K562 (cell line): Measurements from ENCODE around the gene CD84. TPM values are rescaled to one million over a fixed set of nuclear protein-coding genes. Genes with fewer than 3 reads are reported as not detected.

ENCODE experiments used
- ASH1L ChIP-seq: fragments of 450-650 bp; IDR thresholded peaks from 2 replicates; pipeline ENCODE4 v1.6.1; 2018; ENCODE audit warnings: borderline replicate concordance, mild to moderate bottlenecking, low read depth; ENCODE audit not compliant: partially characterized antibody
- ATF2 ChIP-seq: sonication (generic); formaldehyde crosslinking; IDR thresholded peaks from 2 replicates; pipeline ENCODE4 v1.8.1; 2022; ENCODE audit warnings: missing genetic modification reagents
- CBX5 ChIP-seq: IDR thresholded peaks from 2 replicates; pipeline ENCODE4 v1.6.1; 2014; ENCODE audit warnings: low read depth, borderline replicate concordance
- CBX8 ChIP-seq: fragments of 200-600 bp; sonication (generic); IDR thresholded peaks from 2 replicates; pipeline ENCODE4 v1.6.1; 2012; ENCODE audit warnings: borderline replicate concordance, mixed run types, low read depth, mild to moderate bottlenecking, moderate library complexity, mixed read lengths, low read length, control low read depth, inconsistent platforms; ENCODE audit not compliant: poor library complexity, severe bottlenecking; ENCODE audit errors: extremely low read depth
- GATA2 ChIP-seq: sonication (generic); formaldehyde crosslinking; IDR thresholded peaks from 2 replicates; pipeline ENCODE4 v1.4.0; 2020; ENCODE audit warnings: mild to moderate bottlenecking, missing genetic modification reagents
- HOXB6 ChIP-seq: fragments of 250-450 bp; sonication (Bioruptor Pico); IDR thresholded peaks from 2 replicates; pipeline ENCODE4 v1.5.1; 2022; ENCODE audit warnings: mild to moderate bottlenecking, borderline replicate concordance
- KAT8 ChIP-seq: fragments of 450-650 bp; IDR thresholded peaks from 2 replicates; pipeline ENCODE4 v1.6.1; 2016; ENCODE audit warnings: low read depth, mild to moderate bottlenecking
- KDM1A ChIP-seq, 2 experiments: fragments of 450-650 bp; IDR thresholded peaks; 2 replicates each; pipeline ENCODE4 v1.6.1; 2016; ENCODE audit warnings: mild to moderate bottlenecking in 2 of 2
- KDM2B ChIP-seq: fragments of 250-450 bp; sonication (Bioruptor Pico); IDR thresholded peaks from 2 replicates; pipeline ENCODE4 v1.8.0; 2021; ENCODE audit warnings: mild to moderate bottlenecking, moderate library complexity
- MBD2 ChIP-seq: sonication (generic); IDR thresholded peaks from 2 replicates; pipeline ENCODE4 v1.6.1; 2016; ENCODE audit warnings: low read depth, borderline replicate concordance
- MTF1 ChIP-seq: fragments of 250-450 bp; sonication (Bioruptor Pico); IDR thresholded peaks from 2 replicates; pipeline ENCODE4 v1.9.0; 2021; ENCODE audit warnings: moderate library complexity, mild to moderate bottlenecking, inconsistent platforms, borderline replicate concordance
- NFIX ChIP-seq: fragments of 250-450 bp; sonication (Bioruptor Pico); IDR thresholded peaks from 2 replicates; pipeline ENCODE4 v1.4.0; 2020; ENCODE audit warnings: low read depth, mild to moderate bottlenecking, moderate library complexity
- NFXL1 ChIP-seq: fragments of 450-650 bp; formaldehyde crosslinking; IDR thresholded peaks from 2 replicates; pipeline ENCODE4 v1.4.0; 2021; ENCODE audit warnings: mild to moderate bottlenecking
- NR2F6 ChIP-seq: fragments of 450-650 bp; formaldehyde crosslinking; IDR thresholded peaks from 2 replicates; pipeline ENCODE4 v1.4.0; 2020; ENCODE audit warnings: mild to moderate bottlenecking
- PKNOX1 ChIP-seq: fragments of 450-650 bp; IDR thresholded peaks from 2 replicates; pipeline ENCODE4 v1.6.1; 2016
- PPARD ChIP-seq: fragments of 250-450 bp; sonication (Bioruptor Pico); IDR thresholded peaks from 2 replicates; pipeline ENCODE4 v1.8.0; 2022; ENCODE audit warnings: inconsistent platforms, mild to moderate bottlenecking, moderate library complexity
- TRIM28 ChIP-seq: fragments of 450-650 bp; IDR thresholded peaks from 2 replicates; pipeline ENCODE4 v1.6.1; 2017
- YY1 ChIP-seq, 3 experiments: IDR thresholded peaks; 2 replicates each; pipeline ENCODE4 v1.6.1; 2011; ENCODE audit warnings: low read length in 2 of 3, mild to moderate bottlenecking in 2 of 3, moderate library complexity in 2 of 3, borderline replicate concordance in 1 of 3, control low read depth in 1 of 3, low read depth in 1 of 3; ENCODE audit not compliant: insufficient read depth in 3 of 3, insufficient replicate concordance in 2 of 3, control insufficient read depth in 1 of 3, insufficient read length in 1 of 3; ENCODE audit errors: extremely low read depth in 1 of 3
- ZBTB11 ChIP-seq, 3 experiments: fragments of 200-800 bp in 1 of 3; fragments of 250-450 bp in 1 of 3; fragments of 450-650 bp in 1 of 3; sonication (Bioruptor Pico) in 1 of 3; sonication (Bioruptor generic) in 1 of 3; formaldehyde crosslinking in 1 of 3; IDR thresholded peaks; 2 replicates each; pipeline versions ENCODE4 v1.6.1 to v1.8.0; 2016 to 2022; ENCODE audit warnings: mild to moderate bottlenecking in 2 of 3, missing genetic modification characterization in 2 of 3, missing compliant biosample characterization in 1 of 3, moderate library complexity in 1 of 3
- ZFP30 ChIP-seq: fragments of 250-450 bp; sonication (Bioruptor Pico); IDR thresholded peaks from 2 replicates; pipeline ENCODE4 v1.8.0; 2022; ENCODE audit warnings: moderate library complexity, mild to moderate bottlenecking, inconsistent platforms, borderline replicate concordance
- ZNF224 ChIP-seq: sonication (generic); formaldehyde crosslinking; IDR thresholded peaks from 2 replicates; pipeline ENCODE4 v1.8.0; 2022; ENCODE audit warnings: mild to moderate bottlenecking, missing genetic modification reagents
- ZNF282 ChIP-seq: sonication (generic); formaldehyde crosslinking; IDR thresholded peaks from 2 replicates; pipeline ENCODE4 v1.8.1; 2023; ENCODE audit warnings: missing genetic modification reagents
- polyA plus RNA-seq, 8 experiments: library from polyadenylated mRNA; depleted of rRNA in 4 of 8; stranded (reverse) in 5 of 8; unstranded in 3 of 8; fragments of >200 nt; fragmentation: Nextera tagmentation in 2 of 8; fragmentation: Illumina TruSeq in 1 of 8; extraction: Ambion mirVana in 2 of 8; extraction: Trizol in 1 of 8; gene quantifications; 2 replicates each; pipeline versions ENCODE4 v1.2.1 to v1.2.3, GENCODE V29; 2011 to 2014; ENCODE audit warnings: inconsistent platforms in 1 of 8, missing spikeins in 1 of 8
- total RNA-seq, 7 experiments: library from RNA; depleted of rRNA in 6 of 7; stranded (reverse); fragments of >200 nt in 6 of 7; fragmentation: Illumina TruSeq in 2 of 7; extraction: Trizol in 2 of 7; gene quantifications; 2 replicates each; pipeline versions ENCODE4 v1.2.1 to v1.2.3, GENCODE V29; 2011 to 2021; ENCODE audit warnings: low replicate concordance in 1 of 7

The CD84 gene
- total and polyA plus RNA-seq, 9 of the 15 experiments (the other 6 are each of a cell fraction or from before 2014, with no cell fraction given), result 0.82 to 6.8 (median 2.0) TPM

GRCh38 chr1:160541622-160542302 lies 37.5 kb downstream of the CD84 start (continued):
- TF ChIP-seq YY1 (IDR thresholded peaks at IDR 0.05; ENCODE audit: borderline replicate concordance in 1 of 3, control insufficient read depth in 1 of 3, extremely low read depth in 1 of 3, insufficient read depth in 3 of 3, insufficient read length in 1 of 3, insufficient replicate concordance in 2 of 3, low read depth in 1 of 3, low read length in 2 of 3) (no peak), ZFP30 (CRISPR knock-in tag) (no peak), NR2F6 (CRISPR knock-in tag) (no peak), TRIM28 (no peak), PKNOX1 (no peak), MBD2 (no peak), ASH1L (no peak), MTF1 (no peak), ZNF224 (no peak), KDM2B (CRISPR knock-in tag) (no peak), PPARD (CRISPR knock-in tag) (no peak), NFIX (CRISPR knock-in tag) (no peak), KAT8 (no peak), KDM1A (IDR thresholded peaks at IDR 0.05) (peak in 1 of 2 experiments; percentile 8; a peak in 1 of 4 replicates), HOXB6 (no peak), NFXL1 (CRISPR knock-in tag) (no peak), GATA2 (CRISPR knock-in tag) (no peak), CBX8 (no peak), ZBTB11 (CRISPR knock-in tag; IDR thresholded peaks at IDR 0.05) (0 out of 6 replicates have a peak, but pooled peaks of 1 of the 3 experiments have one; percentile 40), ATF2 (CRISPR knock-in tag) (no peak), CBX5 (no peak), ZNF282 (CRISPR knock-in tag) (no peak)
